Endothelial cell (in vitro differentiated cells): Measurements from ENCODE around the gene GRIA3. TPM values are rescaled to one million over a fixed set of nuclear protein-coding genes. Genes with fewer than 3 reads are reported as not detected.

Source experiments
- DNase-seq: peaks from one replicate; pipeline ENCODE4 v3.0.0; 2021; ENCODE audit warnings: low spot score
- H3K27ac Mint-ChIP-seq: one replicate; pipeline ENCODE4 v1.8.0; 2021; ENCODE audit warnings: mixed read lengths, inconsistent platforms; ENCODE audit not compliant: unreplicated experiment
- H3K27me3 Mint-ChIP-seq: one replicate; pipeline ENCODE4 v1.8.0; 2021; ENCODE audit warnings: mild to moderate bottlenecking, moderate library complexity, mixed read lengths, inconsistent platforms; ENCODE audit not compliant: unreplicated experiment
- H3K36me3 Mint-ChIP-seq: one replicate; pipeline ENCODE4 v1.8.0; 2021; ENCODE audit warnings: mild to moderate bottlenecking, low read depth, mixed read lengths, inconsistent platforms; ENCODE audit not compliant: unreplicated experiment
- H3K4me1 Mint-ChIP-seq: one replicate; pipeline ENCODE4 v1.8.0; 2021; ENCODE audit warnings: mild to moderate bottlenecking, mixed read lengths, inconsistent platforms; ENCODE audit not compliant: unreplicated experiment
- H3K4me3 Mint-ChIP-seq: one replicate; pipeline ENCODE4 v1.8.0; 2021; ENCODE audit warnings: mild to moderate bottlenecking, mixed read lengths, inconsistent platforms; ENCODE audit not compliant: unreplicated experiment
- H3K9me3 Mint-ChIP-seq: one replicate; pipeline ENCODE4 v1.8.0; 2021; ENCODE audit warnings: mixed read lengths, inconsistent platforms; ENCODE audit not compliant: unreplicated experiment
- CTCF ChIP-seq: fragments of 200-600 bp; sonication (generic); IDR thresholded peaks from one replicate; pipeline ENCODE4 v1.5.0; 2021; ENCODE audit warnings: antibody characterized with exemption; ENCODE audit not compliant: unreplicated experiment
- total RNA-seq: library from RNA; stranded (reverse); fragmentation: NEBNext Ultra II Directional; extraction: Animal tissue kit (Norgen Biotek cat#: 25700); gene quantifications from one replicate; pipeline ENCODE4 v1.2.1, GENCODE V29; 2021; ENCODE audit not compliant: unreplicated experiment

GRIA3 gene
- total RNA-seq, 1 donor from 2014 or later, result 0.51 TPM

DNA sequence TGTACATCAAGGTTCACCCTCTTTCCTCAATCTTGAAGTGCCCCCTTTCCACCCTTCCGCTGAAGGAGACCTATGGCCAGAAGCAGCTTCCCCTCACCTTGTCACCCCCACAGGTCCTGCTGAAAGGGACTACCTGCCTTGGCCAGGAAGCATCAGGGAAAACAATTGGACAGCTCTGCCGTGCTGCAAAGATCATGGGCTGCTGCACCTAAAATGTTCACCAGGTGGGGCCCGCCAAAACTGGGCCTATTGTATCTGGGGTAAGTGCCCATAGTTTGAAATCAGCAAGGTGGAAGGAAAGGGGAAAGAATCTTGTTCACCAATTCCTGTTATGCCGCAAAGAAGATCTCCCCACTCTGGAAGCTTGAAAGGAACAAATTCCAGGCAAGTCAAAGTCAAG is 18.4 kb downstream of the GRIA3 start:
- Mint-ChIP-seq H3K36me3 (no peaks in the 10 kb centered on the region), H3K9me3 (no peaks in the 10 kb centered on the region), H3K27me3 (peaks cover 2% of the 10 kb centered on the region), H3K4me1 (no peaks in the 10 kb centered on the region), H3K4me3 (no peak overlapping the region), H3K27ac (no peak overlapping the region)
- no peak for TF ChIP-seq CTCF
- DNase-seq, result no peak

GRCh38 chrX:123203772-123204171 is 19.7 kb downstream of the GRIA3 start:
- H3K4me1 Mint-ChIP-seq, result no peaks in the 10 kb centered on the region
- no peak for TF ChIP-seq CTCF
- DNase-seq, result no peak
- no peak overlapping the region for H3K4me3 Mint-ChIP-seq
- peaks cover 2% of the 10 kb centered on the region for H3K27me3 Mint-ChIP-seq
- no peak overlapping the region for H3K27ac Mint-ChIP-seq
- H3K36me3 Mint-ChIP-seq, result no peaks in the 10 kb centered on the region
- H3K9me3 Mint-ChIP-seq, result no peaks in the 10 kb centered on the region

DNA sequence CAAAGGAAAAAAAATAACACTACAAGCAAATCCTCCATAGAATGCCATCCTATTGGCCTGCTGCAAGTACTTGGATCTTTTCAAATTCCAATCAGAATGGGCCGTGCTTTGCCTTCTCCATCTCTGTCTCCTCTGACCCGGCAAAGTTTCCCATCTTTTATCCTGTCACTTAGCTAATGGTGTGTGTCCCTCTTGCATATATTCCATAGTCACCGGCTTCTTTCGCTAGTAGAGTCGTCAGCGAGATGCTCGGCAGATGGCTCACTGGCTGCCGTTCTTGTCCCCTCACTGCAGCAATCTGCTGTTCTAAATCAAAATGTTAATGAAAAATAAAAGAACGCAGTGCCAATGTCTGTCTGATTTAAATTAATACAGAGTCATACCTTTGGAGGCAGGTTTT is 22.1 kb downstream of the GRIA3 start:
- Mint-ChIP-seq H3K4me3 (no peak overlapping the region), H3K27ac (no peak overlapping the region), H3K4me1 (no peaks in the 10 kb centered on the region), H3K27me3 (peaks cover 2% of the 10 kb centered on the region), H3K9me3 (no peaks in the 10 kb centered on the region), H3K36me3 (no peaks in the 10 kb centered on the region)
- no peak for TF ChIP-seq CTCF
- no peak for DNase-seq

DNA sequence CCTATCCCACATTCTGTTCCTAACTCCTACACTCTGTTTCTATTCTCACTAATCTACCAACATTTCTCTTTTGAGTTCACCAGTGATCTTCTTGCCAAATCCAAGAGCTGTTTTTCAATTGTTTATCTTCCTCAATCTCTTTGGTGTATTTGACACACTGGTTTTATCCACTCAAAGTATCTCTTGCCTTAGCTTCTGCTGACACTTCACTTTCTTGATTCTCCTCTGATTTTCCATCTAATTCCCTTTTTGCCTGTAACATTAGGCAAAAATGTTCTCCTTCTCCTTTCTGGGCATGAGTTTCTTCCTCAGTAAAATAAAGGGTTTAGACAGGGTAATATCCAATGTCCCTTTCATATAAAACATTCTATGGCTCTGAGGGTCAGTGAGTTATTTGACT is 26.2 kb downstream of the GRIA3 start:
- Mint-ChIP-seq H3K4me3 (no peak overlapping the region), H3K4me1 (no peaks in the 10 kb centered on the region), H3K36me3 (no peaks in the 10 kb centered on the region)

More for the DNA sequence above, 26.2 kb downstream of the GRIA3 start:
- DNase-seq, result no peak
- no peak for TF ChIP-seq CTCF
- H3K27ac Mint-ChIP-seq, result no peak overlapping the region
- H3K9me3 Mint-ChIP-seq, result no peaks in the 10 kb centered on the region
- H3K27me3 Mint-ChIP-seq, result no peaks in the 10 kb centered on the region
